K562 (cell line): ENCODE results near the gene RNF187. TPM values are rescaled to one million over a fixed set of nuclear protein-coding genes. Genes with fewer than 3 reads are reported as not detected.

Source experiments
- ADNP ChIP-seq: fragments of 200-800 bp; sonication (Bioruptor generic); IDR thresholded peaks from 2 replicates; pipeline ENCODE4 v1.6.1; 2016; ENCODE audit warnings: missing genetic modification characterization, missing compliant biosample characterization
- ARID1B ChIP-seq: fragments of 450-650 bp; IDR thresholded peaks from 2 replicates; pipeline ENCODE4 v1.6.1; 2016; ENCODE audit warnings: antibody characterized with exemption, mild to moderate bottlenecking, inconsistent platforms
- ARNT ChIP-seq, 2 experiments: fragments of 450-650 bp; IDR thresholded peaks; 2 replicates each; pipeline ENCODE4 v1.6.1; 2016; ENCODE audit warnings: mild to moderate bottlenecking in 1 of 2
- CBX5 ChIP-seq: IDR thresholded peaks from 2 replicates; pipeline ENCODE4 v1.6.1; 2014; ENCODE audit warnings: low read depth, borderline replicate concordance
- CC2D1A ChIP-seq: fragments of 450-650 bp; IDR thresholded peaks from 2 replicates; pipeline ENCODE4 v1.6.1; 2017; ENCODE audit warnings: mild to moderate bottlenecking
- CEBPB ChIP-seq: fragments of 450-650 bp; IDR thresholded peaks from 2 replicates; pipeline ENCODE4 v1.6.1; 2016; ENCODE audit warnings: missing genetic modification characterization, missing compliant biosample characterization
- E2F3 ChIP-seq: fragments of 250-450 bp; sonication (Bioruptor Pico); IDR thresholded peaks from 2 replicates; pipeline ENCODE4 v1.4.0; 2020; ENCODE audit warnings: mild to moderate bottlenecking
- FOSL1 ChIP-seq: fragments of 200-800 bp; sonication (Bioruptor generic); conservative IDR thresholded peaks from 2 replicates; pipeline ENCODE4 v1.6.1; 2016; ENCODE audit warnings: missing genetic modification characterization, missing compliant biosample characterization
- GABPA ChIP-seq: fragments of 200-800 bp; sonication (Bioruptor generic); conservative IDR thresholded peaks from 2 replicates; pipeline ENCODE4 v1.6.1; 2016; ENCODE audit warnings: low read depth, missing genetic modification characterization, missing compliant biosample characterization
- GABPB1 ChIP-seq: sonication (generic); formaldehyde crosslinking; IDR thresholded peaks from 2 replicates; pipeline ENCODE4 v1.8.0; 2022; ENCODE audit warnings: mild to moderate bottlenecking, missing genetic modification reagents
- GTF2B ChIP-seq: IDR thresholded peaks from 2 replicates; pipeline ENCODE4 v1.6.1; 2011; ENCODE audit not compliant: insufficient read length; ENCODE audit errors: extremely low read depth
- HIVEP1 ChIP-seq: fragments of 250-450 bp; sonication (Bioruptor Pico); IDR thresholded peaks from 2 replicates; pipeline ENCODE4 v1.4.0; 2020; ENCODE audit warnings: mild to moderate bottlenecking
- HMG20A ChIP-seq: fragments of 450-650 bp; formaldehyde crosslinking; conservative IDR thresholded peaks from 2 replicates; pipeline ENCODE4 v1.4.0; 2020; ENCODE audit warnings: mild to moderate bottlenecking, mixed read lengths
- MAX ChIP-seq: sonication (generic); formaldehyde crosslinking; IDR thresholded peaks from 2 replicates; pipeline ENCODE4 v1.9.0; 2022; ENCODE audit warnings: mild to moderate bottlenecking, missing genetic modification reagents
- NCOA2 ChIP-seq, 2 experiments: fragments of 450-650 bp; IDR thresholded peaks; 2 replicates each; pipeline ENCODE4 v1.6.1; 2018; ENCODE audit warnings: mild to moderate bottlenecking in 2 of 2, moderate library complexity in 1 of 2; ENCODE audit not compliant: partially characterized antibody in 2 of 2
- NFIC ChIP-seq: fragments of 450-650 bp; IDR thresholded peaks from 2 replicates; pipeline ENCODE4 v1.6.1; 2017; ENCODE audit warnings: mild to moderate bottlenecking, inconsistent platforms
- NFXL1 ChIP-seq: fragments of 450-650 bp; formaldehyde crosslinking; IDR thresholded peaks from 2 replicates; pipeline ENCODE4 v1.4.0; 2021; ENCODE audit warnings: mild to moderate bottlenecking
- PHF21A ChIP-seq: fragments of 450-650 bp; IDR thresholded peaks from 2 replicates; pipeline ENCODE4 v1.6.1; 2017; ENCODE audit warnings: low read depth, borderline replicate concordance
- PML ChIP-seq: IDR thresholded peaks from 2 replicates; pipeline ENCODE4 v1.6.1; 2012; ENCODE audit warnings: low read length, inconsistent platforms
- PYGO2 ChIP-seq: fragments of 450-650 bp; IDR thresholded peaks from 2 replicates; pipeline ENCODE4 v1.6.1; 2016; ENCODE audit warnings: mild to moderate bottlenecking, missing genetic modification characterization, moderate library complexity, missing compliant biosample characterization
- RNF2 ChIP-seq: sonication (generic); IDR thresholded peaks from 2 replicates; pipeline ENCODE4 v1.6.1; 2016
- SMARCE1 ChIP-seq: fragments of 450-650 bp; IDR thresholded peaks from 2 replicates; pipeline ENCODE4 v1.7.1; 2016; ENCODE audit warnings: mild to moderate bottlenecking
- SUPT5H ChIP-seq: fragments of 450-650 bp; IDR thresholded peaks from 2 replicates; pipeline ENCODE4 v1.6.1; 2016
- THAP12 ChIP-seq: fragments of 250-450 bp; sonication (Bioruptor Pico); IDR thresholded peaks from 2 replicates; pipeline ENCODE4 v1.9.0; 2021; ENCODE audit warnings: mild to moderate bottlenecking, inconsistent platforms
- ZNF217 ChIP-seq: sonication (generic); formaldehyde crosslinking; IDR thresholded peaks from 2 replicates; pipeline ENCODE4 v1.8.0; 2022; ENCODE audit warnings: mild to moderate bottlenecking, missing genetic modification reagents
- ZNF583 ChIP-seq: fragments of 250-450 bp; sonication (Bioruptor Pico); IDR thresholded peaks from 2 replicates; pipeline ENCODE4 v1.4.0; 2020
- ZNF699 ChIP-seq: fragments of 250-450 bp; sonication (Bioruptor Pico); IDR thresholded peaks from 2 replicates; pipeline ENCODE4 v1.8.0; 2021; ENCODE audit warnings: mild to moderate bottlenecking, moderate library complexity; ENCODE audit not compliant: insufficient replicate concordance
- ZNF79 ChIP-seq: fragments of 250-450 bp; sonication (Bioruptor Pico); IDR thresholded peaks from 2 replicates; pipeline ENCODE4 v1.4.0; 2020; ENCODE audit warnings: low read depth, mild to moderate bottlenecking, moderate library complexity
- polyA plus RNA-seq, 8 experiments: library from polyadenylated mRNA; depleted of rRNA in 4 of 8; stranded (reverse) in 5 of 8; unstranded in 3 of 8; fragments of >200 nt; fragmentation: Nextera tagmentation in 2 of 8; fragmentation: Illumina TruSeq in 1 of 8; extraction: Ambion mirVana in 2 of 8; extraction: Trizol in 1 of 8; gene quantifications; 2 replicates each; pipeline versions ENCODE4 v1.2.1 to v1.2.3, GENCODE V29; 2011 to 2014; ENCODE audit warnings: inconsistent platforms in 1 of 8, missing spikeins in 1 of 8
- total RNA-seq, 7 experiments: library from RNA; depleted of rRNA in 6 of 7; stranded (reverse); fragments of >200 nt in 6 of 7; fragmentation: Illumina TruSeq in 2 of 7; extraction: Trizol in 2 of 7; gene quantifications; 2 replicates each; pipeline versions ENCODE4 v1.2.1 to v1.2.3, GENCODE V29; 2011 to 2021; ENCODE audit warnings: low replicate concordance in 1 of 7

The RNF187 gene
- total and polyA plus RNA-seq, 9 of the 15 experiments (the other 6 are each of a cell fraction or from before 2014, with no cell fraction given) = 2.3 to 119 (median 41.9) TPM

DNA sequence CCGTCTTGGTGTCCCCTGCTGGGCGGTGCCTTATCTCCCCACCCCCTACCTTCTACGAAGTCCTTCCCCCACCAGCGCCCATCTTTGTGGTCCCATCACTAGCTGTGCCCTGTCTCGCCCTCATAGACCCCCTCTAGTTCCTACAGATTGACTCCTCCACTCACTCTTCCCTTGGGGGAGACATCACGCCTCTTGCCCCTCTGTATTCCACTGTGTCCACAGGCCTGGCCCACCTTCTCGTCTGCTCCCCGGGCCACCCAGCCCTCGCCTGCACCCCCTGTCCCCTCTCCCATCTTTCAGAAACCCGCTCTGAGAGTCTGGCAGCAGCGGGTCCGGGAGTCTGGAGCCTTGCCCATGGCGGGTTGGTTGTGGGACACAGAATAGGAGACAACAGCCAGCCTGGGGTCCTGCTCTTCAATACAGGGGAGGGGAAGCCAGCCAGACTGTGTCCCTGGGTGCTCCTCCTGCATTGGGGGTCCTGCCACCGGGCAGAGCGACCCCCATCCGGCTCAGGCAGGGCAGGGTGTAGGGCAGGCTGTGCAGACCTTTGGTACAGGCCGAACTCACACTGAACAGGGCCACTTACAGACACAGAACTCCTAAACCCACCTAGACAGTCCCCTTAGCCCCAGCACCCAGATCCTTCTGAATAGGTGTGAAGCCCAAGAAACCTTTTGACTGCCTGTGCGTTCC is 1.1 kb downstream of the RNF187 start (continued):
- TF ChIP-seq GTF2B (no peak), CC2D1A (no peak), NFIC (no peak), CEBPB (tag) (no peak), NCOA2 (IDR thresholded peaks at IDR 0.05; ENCODE audit: partially characterized antibody in 2 of 2) (no peak), ZNF79 (CRISPR knock-in tag) (no peak), CBX5 (no peak), ADNP (no peak), PHF21A (no peak), FOSL1 (no peak), HMG20A (CRISPR knock-in tag) (no peak), ZNF699 (CRISPR knock-in tag) (no peak), RNF2 (no peak), GABPB1 (CRISPR knock-in tag) (no peak), ZNF217 (CRISPR knock-in tag) (no peak), GABPA (tag) (no peak), PML (peak; percentile 42; the same call in 1 of the 2 replicates), MAX (CRISPR knock-in tag) (no peak), PYGO2 (tag) (no peak), ZNF583 (CRISPR knock-in tag) (peak; percentile 64; the same call in 1 of the 2 replicates), HIVEP1 (no peak), NFXL1 (CRISPR knock-in tag) (no peak), E2F3 (no peak), SMARCE1 (0 out of 2 replicates have a peak, but pooled peaks have one; percentile 19), ARNT (IDR thresholded peaks at IDR 0.05) (no peak), ARID1B (no peak), SUPT5H (peak; percentile 40; the same call in 1 of the 2 replicates), THAP12 (no peak)
